Skeletal muscle tissue (tissue), 4 donors: Measurements from ENCODE around the gene BCL11B. TPM values are rescaled to one million over a fixed set of nuclear protein-coding genes. Genes with fewer than 3 reads are reported as not detected.

Source experiments
- H3K27ac ChIP-seq: one replicate; pipeline ENCODE4 v1.7.0; 2013; ENCODE audit warnings: mild to moderate bottlenecking, low read depth, low read length, inconsistent platforms
- H3K27me3 ChIP-seq, 3 donors: one replicate each; pipeline ENCODE4 v1.7.0; 2013; ENCODE audit warnings: low read length in 3 of 3; ENCODE audit not compliant: control insufficient read depth in 3 of 3, insufficient read depth in 3 of 3
- H3K36me3 ChIP-seq, 3 donors: one replicate each; pipeline ENCODE4 v1.7.0; 2013; ENCODE audit warnings: low read length in 3 of 3; ENCODE audit not compliant: control insufficient read depth in 3 of 3, insufficient read depth in 3 of 3
- H3K4me1 ChIP-seq, 3 donors: one replicate each; pipeline ENCODE4 v1.7.0; 2013; ENCODE audit warnings: low read length in 3 of 3, mild to moderate bottlenecking in 3 of 3; ENCODE audit not compliant: control insufficient read depth in 3 of 3, insufficient read depth in 3 of 3
- H3K4me3 ChIP-seq, 3 donors: one replicate each; pipeline ENCODE4 v1.7.0; 2013; ENCODE audit warnings: low read length in 3 of 3
- H3K9ac ChIP-seq, 3 donors: one replicate each; pipeline ENCODE4 v1.7.0; 2013; ENCODE audit warnings: low read length in 3 of 3, mild to moderate bottlenecking in 3 of 3, moderate library complexity in 2 of 3, low read depth in 1 of 3
- H3K9me3 ChIP-seq, 3 donors: one replicate each; pipeline ENCODE4 v1.7.0; 2013; ENCODE audit warnings: low read length in 3 of 3; ENCODE audit not compliant: control insufficient read depth in 3 of 3
- total RNA-seq: library from RNA; depleted of rRNA; stranded (reverse); fragments of >200 nt; gene quantifications from one replicate; pipeline ENCODE4 v1.2.3, GENCODE V29; 2014
- donor health status: Osteomylitis.

BCL11B gene
- total RNA-seq, 1 donor from 2014 or later = 1.0 TPM

GRCh38 chr14:99194736-99195135, 77.3 kb downstream of the BCL11B start:
- Histone ChIP-seq H3K9me3 (no peaks in the 10 kb centered on the region), H3K9ac (no peak overlapping the region), H3K4me1 (peaks cover 9 to 13% (median 12%) of the 10 kb centered on the region in 3 donors), H3K4me3 (no peak overlapping the region), H3K36me3 (no peaks in the 10 kb centered on the region), H3K27ac (no peak overlapping the region), H3K27me3 (peaks cover 0 to 18% (median 5%) of the 10 kb centered on the region in 3 donors)

- Histone ChIP-seq H3K27me3 (peaks cover 0 to 18% (median 6%) of the 10 kb centered on the region in 3 donors), H3K4me1 (peaks cover 12 to 14% (median 13%) of the 10 kb centered on the region in 3 donors), H3K27ac (no peak overlapping the region), H3K4me3 (no peak overlapping the region), H3K36me3 (no peaks in the 10 kb centered on the region), H3K9me3 (no peaks in the 10 kb centered on the region), H3K9ac (no peak overlapping the region)
These were observed 77.9 kb downstream of the BCL11B start for GRCh38 chr14:99194136-99194535.

DNA sequence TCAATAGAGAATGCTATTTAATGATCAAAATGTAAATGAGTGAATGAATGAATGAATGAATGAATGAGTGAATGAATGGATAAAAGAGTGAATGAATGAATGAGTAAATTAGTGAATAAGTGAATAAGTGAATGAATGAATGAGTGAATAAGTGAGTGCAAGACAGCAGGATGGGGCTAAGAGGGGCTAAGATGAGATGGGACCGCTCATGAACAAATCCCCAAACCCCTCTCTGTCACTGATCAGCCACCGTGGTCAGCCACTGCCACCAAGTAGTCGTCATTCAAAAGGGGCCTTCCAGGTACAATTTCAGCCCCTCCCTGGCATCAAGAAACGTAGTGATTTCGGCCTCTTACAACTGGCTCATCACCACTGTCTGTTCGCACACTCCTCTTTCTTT, 79.2 kb downstream of the BCL11B start:
- Histone ChIP-seq H3K27ac (no peak overlapping the region), H3K27me3 (peaks cover 0 to 18% (median 6%) of the 10 kb centered on the region in 3 donors), H3K36me3 (no peaks in the 10 kb centered on the region), H3K4me1 (peaks cover 12 to 15% (median 13%) of the 10 kb centered on the region in 3 donors), H3K9me3 (no peaks in the 10 kb centered on the region), H3K9ac (no peak overlapping the region), H3K4me3 (no peak overlapping the region)

DNA sequence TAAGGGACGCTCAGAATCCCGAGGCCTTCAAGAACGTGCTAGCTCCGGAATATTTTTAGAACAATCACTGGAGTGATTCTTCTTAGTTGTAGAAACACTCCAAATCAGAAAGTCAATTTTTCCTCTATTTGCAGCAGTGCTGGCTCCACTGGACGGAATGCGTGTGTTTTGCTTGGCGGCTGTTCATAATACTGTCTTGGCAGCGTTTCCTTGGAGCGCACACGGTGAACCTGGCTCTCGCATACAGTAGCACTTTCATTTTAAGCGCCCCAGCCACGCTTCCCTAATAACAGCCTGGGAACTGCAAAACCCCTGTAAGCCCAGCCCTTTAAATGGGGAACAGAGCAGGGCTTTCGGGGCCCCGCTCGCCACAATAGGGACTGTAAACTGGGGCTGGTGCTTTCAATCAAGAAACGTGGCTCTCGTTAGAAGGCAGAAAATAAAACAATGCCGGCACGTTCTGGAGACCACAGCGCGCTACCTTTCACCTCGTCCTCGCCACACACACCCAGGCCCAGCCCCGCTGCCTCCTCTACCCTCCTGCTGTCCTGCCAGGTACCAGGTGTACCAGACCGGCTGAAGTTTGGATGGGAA, 79.9 kb downstream of the BCL11B start:
- no peaks in the 10 kb centered on the region for H3K9me3 ChIP-seq
- peak overlapping the region; percentile 69 to 72 (median 69) for H3K4me3 ChIP-seq
- H3K9ac ChIP-seq = peak overlapping the region; percentile 71 to 74 (median 72)
- H3K36me3 ChIP-seq = no peaks in the 10 kb centered on the region
- H3K4me1 ChIP-seq = peaks cover 12 to 15% (median 13%) of the 10 kb centered on the region in 3 donors
- no peak overlapping the region for H3K27ac ChIP-seq
- H3K27me3 ChIP-seq = peaks cover 0 to 18% (median 11%) of the 10 kb centered on the region in 3 donors

- H3K4me1 ChIP-seq = peaks cover 12 to 15% (median 13%) of the 10 kb centered on the region in 3 donors
- H3K4me3 ChIP-seq = peak overlapping the region; percentile 69 to 72 (median 69)
- peak overlapping the region; percentile 71 to 74 (median 72) for H3K9ac ChIP-seq
- H3K36me3 ChIP-seq = no peaks in the 10 kb centered on the region
- no peak overlapping the region for H3K27ac ChIP-seq
- H3K27me3 ChIP-seq = peaks cover 0 to 18% (median 15%) of the 10 kb centered on the region in 3 donors
- no peaks in the 10 kb centered on the region for H3K9me3 ChIP-seq
These were observed 80.5 kb downstream of the BCL11B start for GRCh38 chr14:99191395-99192027.

DNA sequence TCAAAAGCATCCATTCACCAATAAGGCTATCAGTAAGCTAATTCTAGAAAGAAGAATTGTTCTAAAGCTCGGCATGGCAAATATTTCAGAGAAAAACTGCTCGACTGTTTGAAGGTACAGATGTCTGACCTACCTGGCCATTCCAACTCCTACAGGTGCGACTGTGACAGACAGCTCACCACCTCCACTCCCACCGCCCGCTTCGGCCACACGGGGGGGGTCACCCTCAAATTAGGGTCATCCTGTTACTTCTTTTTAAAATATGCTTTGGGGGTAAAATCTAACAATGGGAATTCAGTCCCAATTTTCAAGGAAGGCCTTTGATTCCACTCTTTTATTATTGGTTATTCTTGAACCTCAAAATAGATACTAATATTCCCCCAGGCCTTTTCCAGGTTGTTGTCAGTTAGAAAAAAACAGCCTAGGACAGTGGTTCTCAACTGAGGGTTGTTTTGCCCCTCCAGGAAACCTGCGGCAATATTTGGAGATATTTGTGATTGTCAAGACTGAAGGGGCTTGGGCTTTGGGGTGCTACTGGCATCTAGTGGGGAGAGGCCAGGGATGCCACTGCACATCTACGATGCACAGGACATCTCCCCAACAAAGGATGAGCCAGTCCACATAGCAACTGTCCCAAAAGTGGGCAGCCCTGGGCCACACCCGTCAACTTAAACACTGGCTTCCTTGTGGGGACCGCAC, 81.2 kb downstream of the BCL11B start:
- Histone ChIP-seq H3K27ac (no peak overlapping the region), H3K27me3 (peaks cover 0 to 20% (median 15%) of the 10 kb centered on the region in 3 donors), H3K9me3 (no peaks in the 10 kb centered on the region), H3K9ac (no peak overlapping the region), H3K4me1 (peaks cover 12 to 15% (median 13%) of the 10 kb centered on the region in 3 donors), H3K4me3 (no peak overlapping the region), H3K36me3 (no peaks in the 10 kb centered on the region)

- Histone ChIP-seq H3K9me3 (no peaks in the 10 kb centered on the region), H3K9ac (no peak overlapping the region), H3K27me3 (peaks cover 0 to 15% (median 8%) of the 10 kb centered on the region in 3 donors), H3K36me3 (no peaks in the 10 kb centered on the region), H3K4me3 (no peak overlapping the region), H3K4me1 (peaks cover 9 to 15% (median 12%) of the 10 kb centered on the region in 3 donors), H3K27ac (no peak overlapping the region)
These were observed 82.7 kb downstream of the BCL11B start for GRCh38 chr14:99189201-99189801.

DNA sequence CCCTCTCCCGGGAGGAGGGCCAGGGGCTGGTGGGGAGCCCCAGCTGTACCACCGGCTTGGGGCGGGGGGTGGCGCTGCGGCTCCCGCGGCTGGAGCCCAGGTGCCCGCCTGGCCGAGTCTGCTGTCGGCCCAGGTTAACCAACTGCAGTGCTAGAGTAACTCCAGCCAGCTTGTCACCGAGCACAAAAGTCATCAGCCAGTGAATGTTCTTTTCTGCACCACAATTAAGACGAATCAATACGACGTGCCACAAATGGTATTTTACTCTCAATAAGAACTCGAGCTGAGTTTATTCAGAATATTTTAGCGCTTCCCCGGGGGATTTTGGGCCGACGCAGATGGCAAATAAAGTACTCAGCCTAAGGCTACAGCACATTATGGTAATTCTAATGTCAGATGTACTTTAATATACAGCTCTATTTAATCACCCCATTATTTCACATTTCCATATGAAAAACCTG, 83.2 kb downstream of the BCL11B start:
- no peak overlapping the region for H3K27ac ChIP-seq
- no peak overlapping the region for H3K4me3 ChIP-seq
- H3K9me3 ChIP-seq = no peaks in the 10 kb centered on the region
- no peak overlapping the region for H3K9ac ChIP-seq
- peaks cover 0 to 13% (median 8%) of the 10 kb centered on the region in 3 donors for H3K27me3 ChIP-seq
- H3K36me3 ChIP-seq = no peaks in the 10 kb centered on the region
- peaks cover 9 to 15% (median 12%) of the 10 kb centered on the region in 3 donors for H3K4me1 ChIP-seq

GRCh38 chr14:99187858-99188257, 84.1 kb downstream of the BCL11B start:
- Histone ChIP-seq H3K9me3 (no peaks in the 10 kb centered on the region), H3K9ac (no peak overlapping the region), H3K4me3 (no peak overlapping the region), H3K27ac (no peak overlapping the region), H3K27me3 (peaks cover 0 to 18% (median 8%) of the 10 kb centered on the region in 3 donors), H3K4me1 (peaks cover 9 to 14% (median 12%) of the 10 kb centered on the region in 3 donors), H3K36me3 (no peaks in the 10 kb centered on the region)
